HG03521 (cell line): ENCODE results near the gene KCNJ2.

Source experiments
- ATAC-seq: cut with Tn5 transposase; IDR thresholded peaks from one replicate; pipeline ENCODE4 v1.9.1; 2021; ENCODE audit warnings: mild to moderate bottlenecking, moderate library complexity; ENCODE audit not compliant: unreplicated experiment

The KCNJ2 gene

DNA sequence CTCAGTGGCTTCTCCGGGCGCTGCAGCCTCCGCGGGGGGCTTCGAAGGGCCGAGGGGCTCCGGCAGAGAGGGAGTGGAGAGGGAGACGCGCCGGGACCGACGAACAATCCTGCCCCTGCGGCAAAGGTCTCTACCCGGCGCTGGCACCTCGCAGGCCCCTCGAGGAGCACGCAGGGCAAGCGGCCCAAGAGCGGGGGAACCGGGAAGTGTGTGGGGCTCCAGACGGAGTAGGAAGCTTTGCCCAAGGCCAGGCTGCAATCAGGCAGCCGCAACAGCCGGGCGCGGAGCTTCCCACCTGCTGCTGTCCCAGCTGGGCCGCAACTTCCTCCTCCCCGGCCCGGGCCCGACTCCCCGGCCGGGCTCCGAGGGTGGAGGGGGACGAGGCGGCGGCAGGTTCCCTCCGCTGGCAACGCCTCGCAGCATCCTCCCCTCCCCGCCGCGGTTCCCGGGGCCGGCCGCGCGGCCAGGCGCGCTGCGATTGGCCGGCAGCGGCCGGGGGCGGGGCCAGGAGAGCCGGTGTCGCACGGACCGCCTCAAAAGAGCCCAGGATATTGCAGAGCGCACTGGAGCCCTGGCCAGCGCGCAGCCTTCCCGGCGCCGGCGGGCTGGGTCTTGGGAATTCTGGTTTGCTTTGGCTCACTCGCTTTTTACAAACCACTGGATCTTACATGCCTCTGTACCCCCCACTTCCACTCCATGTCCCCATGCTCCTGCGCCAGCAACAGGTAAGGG is at the start of gene KCNJ2:
KCNJ2 (plus strand) TSS at position 556 of the 732 bp plus-strand sequence. CDS start 5,508 bp downstream, outside the sequence.
- peak; percentile 100 for ATAC-seq

DNA sequence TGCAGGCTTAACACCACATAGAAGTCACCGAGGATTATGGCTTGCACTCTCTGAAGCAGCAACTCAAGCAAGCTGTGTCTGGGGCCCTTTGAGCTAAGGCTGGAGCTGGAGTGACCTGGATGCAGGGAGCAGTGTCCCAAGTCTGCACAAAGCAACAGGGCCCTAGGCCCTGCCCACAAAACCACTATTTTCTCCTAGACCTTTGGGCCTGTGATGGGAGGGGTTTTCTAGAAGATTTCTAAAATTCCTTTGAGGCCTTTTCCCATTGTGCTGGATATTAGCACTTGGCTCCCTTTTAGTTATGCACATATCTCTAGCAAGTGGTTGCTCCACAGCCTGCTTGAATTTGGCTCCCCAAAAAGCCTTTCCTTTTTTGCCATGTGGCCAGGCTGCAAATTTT is 49.8 kb upstream of the KCNJ2 start:
- ATAC-seq = no peak

DNA sequence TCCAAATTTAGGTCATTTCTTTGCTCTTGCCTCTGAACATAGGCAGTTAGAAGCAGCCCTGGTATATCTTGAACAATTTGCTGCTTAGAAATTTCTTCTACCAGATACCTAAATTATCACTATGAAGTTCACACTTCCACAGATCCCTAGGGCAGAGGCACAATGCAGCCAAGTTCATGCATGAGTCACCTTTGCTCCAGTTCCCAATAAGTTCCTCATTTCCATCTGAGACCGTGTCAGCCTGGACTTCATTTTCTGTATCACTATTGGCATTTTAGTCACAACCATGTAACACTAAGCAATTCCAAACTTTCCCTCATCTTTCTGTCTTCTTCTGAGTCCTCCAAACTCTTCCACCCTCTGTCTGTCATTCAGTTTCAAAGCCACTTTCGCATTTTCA is 49.3 kb upstream of the KCNJ2 start:
- ATAC-seq = no peak

DNA sequence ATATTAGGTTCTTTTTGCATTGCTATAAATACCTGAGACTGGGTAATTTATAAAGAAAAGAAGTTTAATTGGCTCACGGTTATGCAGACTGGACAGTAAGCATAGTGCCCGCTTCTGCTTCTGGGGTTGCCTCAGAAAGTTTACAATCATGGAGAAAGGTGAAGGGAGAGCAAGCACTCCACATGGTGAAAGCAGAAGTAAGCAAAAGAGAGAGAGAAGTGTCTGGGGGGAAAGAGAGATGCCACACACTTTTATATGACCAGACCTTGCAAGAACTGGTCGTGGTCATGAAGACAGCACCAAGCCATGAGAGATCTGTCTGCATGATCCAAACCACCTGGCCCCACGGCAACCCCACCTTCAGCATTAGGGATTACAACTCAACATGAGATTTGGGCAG is 48.9 kb upstream of the KCNJ2 start:
- no peak for ATAC-seq

DNA sequence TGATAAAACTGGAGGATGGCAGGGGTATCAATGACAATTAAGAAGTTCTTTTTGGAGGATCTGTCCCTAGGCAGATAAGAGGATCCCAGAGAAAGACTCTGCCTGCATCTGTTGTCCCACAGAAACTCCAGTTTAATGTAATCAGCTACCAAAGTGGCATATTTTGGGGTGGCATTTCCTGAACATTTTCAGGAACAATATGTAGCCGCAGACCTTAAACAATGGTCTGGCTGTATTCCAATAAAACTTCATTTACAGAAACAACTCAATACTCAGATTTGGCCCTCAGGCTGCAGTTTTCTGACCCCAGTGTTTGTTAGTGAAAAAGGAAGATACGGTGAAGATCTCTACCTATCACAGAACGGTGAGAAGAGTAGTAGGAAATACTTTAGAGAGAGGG is 48.2 kb upstream of the KCNJ2 start:
- ATAC-seq = no peak

DNA sequence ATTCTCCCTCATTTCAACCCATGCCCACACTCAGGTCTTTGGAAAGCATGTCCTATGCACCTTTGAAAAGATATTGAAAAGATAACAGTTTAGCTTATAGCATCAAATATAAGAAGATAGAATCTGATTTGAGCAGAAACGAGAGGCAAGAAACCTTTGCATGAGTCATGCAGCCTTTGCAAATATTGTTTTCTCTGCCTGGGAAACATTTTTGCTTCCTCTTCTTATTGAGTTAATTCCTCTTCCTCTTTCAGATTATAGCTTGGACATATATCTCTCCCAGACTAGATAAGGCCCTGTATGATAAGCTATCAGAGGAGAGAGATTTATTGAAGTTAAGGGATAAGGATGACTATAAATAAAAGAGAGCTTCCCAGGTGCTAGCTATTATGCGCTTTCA is 46.1 kb upstream of the KCNJ2 start:
- no peak for ATAC-seq

DNA sequence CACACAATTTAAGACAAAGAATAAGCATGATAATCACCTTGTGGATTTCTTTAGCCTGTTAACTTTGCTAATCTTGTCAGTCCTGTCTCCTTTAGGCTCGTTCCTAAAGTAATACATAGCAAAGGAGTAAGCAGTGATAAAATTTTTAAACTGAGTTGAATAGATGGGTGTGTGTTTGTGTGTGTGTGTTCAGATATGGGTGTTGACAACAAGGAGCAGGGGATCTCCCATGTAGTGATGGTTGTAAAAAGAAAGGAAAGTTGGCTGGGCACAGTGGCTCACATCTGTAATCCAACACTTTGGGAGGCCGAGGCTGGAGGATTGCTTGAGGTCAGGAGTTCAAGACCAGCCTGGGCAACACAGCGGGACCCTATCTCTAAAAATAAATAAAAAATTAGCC is 44.6 kb upstream of the KCNJ2 start:
- no peak for ATAC-seq

DNA sequence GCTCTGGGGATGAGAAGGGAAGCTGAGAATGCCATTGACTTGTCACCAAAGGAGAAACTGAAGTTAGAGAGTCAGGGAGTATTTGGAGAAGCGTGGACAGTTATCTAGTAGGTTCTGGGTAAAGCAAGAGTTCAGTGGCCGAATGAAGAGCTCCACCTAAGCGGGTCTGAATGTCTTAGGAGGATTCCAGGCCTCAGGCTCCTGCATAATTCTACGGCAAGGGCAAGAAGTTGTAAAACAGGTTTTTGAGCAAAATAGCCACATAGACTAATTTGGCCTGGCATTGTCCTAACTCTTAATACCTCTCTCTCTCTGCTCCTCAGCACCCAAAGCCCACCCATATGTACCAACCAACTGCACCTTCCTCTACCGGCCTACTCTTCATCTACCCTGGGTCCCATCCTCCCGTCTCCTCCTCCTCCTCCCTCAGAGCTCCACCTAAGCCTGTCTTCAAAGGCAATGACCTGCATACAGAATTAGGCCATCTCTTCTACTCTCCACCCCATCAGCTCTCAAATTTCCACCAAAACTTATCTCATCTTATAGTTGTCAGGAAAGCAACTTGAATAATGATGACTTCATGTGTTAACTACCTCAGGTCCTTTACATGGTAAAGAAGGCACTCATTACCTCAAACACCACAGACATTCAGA is 42.0 kb upstream of the KCNJ2 start:
- no peak for ATAC-seq

DNA sequence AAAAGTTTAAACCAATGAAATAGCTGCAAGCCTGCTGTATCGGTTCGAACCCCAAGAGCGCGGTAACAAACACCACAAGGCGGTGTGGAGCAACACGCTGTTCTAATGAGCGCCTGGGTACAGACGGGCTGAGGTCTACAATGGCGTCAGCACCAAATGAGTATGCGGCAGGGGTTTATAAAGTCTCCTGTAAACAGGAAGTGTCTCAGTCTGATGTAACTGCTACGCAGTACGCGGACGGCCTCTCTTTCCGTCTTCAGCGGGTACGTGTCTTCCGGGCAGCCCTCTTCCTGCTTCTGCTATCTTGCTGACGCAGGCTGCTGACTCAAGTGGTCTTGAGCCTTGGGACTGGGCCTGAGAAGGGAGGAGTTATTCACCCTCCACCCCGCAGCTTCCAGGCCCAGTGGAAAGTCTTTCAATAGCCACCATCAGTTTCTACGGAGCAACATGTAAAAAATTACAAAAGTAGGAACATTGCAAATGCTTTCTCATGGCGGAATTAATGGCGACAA is 40.5 kb upstream of the KCNJ2 start:
- ATAC-seq = no peak

DNA sequence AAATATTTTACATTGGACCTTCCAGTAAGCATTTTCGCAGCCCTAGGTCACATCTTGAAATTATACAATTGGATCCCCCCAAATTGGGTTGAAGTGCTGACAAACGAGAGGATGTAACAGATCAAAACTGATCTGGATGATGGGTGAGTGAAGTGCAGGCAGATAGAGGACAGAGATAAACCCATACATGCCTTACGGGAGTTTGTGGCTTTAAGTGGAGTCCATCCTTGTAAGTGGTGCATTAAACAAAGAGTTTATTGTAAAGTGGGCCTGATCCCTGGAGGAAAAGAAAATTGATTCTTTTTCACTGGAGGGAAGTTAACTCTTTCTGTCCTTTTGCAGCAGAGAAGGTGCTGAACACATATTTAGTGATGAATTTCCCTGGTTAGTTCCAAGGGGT is 39.0 kb upstream of the KCNJ2 start:
- ATAC-seq = no peak

DNA sequence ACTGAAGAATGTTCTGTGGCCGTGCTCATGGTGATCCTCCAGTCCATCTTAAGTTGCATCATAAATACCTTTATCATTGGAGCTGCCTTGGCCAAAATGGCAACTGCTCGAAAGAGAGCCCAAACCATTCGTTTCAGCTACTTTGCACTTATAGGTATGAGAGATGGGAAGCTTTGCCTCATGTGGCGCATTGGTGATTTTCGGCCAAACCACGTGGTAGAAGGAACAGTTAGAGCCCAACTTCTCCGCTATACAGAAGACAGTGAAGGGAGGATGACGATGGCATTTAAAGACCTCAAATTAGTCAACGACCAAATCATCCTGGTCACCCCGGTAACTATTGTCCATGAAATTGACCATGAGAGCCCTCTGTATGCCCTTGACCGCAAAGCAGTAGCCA is 36.8 kb upstream of the KCNJ2 start:
- ATAC-seq = no peak

DNA sequence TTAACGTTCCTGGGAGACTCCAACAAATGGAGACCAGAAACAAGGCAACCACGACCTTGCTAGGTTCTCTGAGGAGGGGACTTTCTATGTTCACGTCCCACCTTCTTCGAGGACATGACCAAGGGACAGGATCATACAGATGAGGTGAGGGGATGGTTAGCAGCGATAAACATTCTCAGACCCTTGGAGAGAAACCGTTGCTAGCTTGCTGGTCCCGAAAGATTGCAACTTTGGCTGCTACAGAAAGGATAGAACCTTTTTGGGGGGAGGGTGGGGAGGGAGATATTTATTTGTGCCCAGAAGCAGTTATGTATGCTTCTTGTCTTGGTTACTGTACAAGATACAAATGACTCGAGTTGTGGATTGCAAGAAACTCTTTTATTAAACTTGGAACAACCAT is 35.3 kb upstream of the KCNJ2 start:
- ATAC-seq = no peak

DNA sequence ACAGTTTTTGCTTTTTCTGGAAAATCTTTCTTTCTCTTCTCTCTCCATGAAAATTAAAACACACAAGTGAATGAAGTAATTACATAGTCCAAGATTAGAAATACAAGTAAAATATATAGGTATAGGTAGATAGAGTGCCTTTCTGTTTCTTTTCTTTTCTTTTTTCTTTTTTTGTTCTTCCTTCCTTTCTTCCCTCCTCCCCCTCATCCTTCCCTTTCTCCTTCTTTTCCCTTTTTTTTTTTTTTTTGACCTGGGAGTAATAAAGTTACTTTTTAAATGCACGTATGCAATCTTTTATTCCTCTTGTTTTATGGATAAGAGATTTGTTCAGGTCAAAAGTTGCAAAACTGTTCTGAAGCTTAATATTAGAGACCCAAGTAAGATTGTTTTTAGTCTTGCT is 34.6 kb upstream of the KCNJ2 start:
- no peak for ATAC-seq

DNA sequence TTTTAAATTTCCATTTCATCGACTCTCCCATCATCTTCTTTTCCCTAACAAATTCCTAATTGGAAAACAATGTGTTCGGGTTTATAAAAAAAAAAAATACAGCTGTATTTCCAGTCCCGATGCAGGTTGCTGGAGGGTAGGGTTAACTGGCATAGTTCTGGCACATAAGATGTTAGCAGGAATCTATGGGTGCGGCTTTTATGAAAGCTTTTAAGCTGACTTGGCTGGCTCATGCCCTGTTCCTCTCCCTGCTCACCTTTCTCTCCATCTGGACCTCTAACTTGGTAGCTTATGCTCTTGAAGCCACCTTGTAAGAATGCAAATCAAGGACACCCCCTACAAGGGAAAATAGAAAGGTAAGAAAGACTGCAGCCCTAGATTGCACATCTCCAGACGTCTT is 33.2 kb upstream of the KCNJ2 start:
- no peak for ATAC-seq

DNA sequence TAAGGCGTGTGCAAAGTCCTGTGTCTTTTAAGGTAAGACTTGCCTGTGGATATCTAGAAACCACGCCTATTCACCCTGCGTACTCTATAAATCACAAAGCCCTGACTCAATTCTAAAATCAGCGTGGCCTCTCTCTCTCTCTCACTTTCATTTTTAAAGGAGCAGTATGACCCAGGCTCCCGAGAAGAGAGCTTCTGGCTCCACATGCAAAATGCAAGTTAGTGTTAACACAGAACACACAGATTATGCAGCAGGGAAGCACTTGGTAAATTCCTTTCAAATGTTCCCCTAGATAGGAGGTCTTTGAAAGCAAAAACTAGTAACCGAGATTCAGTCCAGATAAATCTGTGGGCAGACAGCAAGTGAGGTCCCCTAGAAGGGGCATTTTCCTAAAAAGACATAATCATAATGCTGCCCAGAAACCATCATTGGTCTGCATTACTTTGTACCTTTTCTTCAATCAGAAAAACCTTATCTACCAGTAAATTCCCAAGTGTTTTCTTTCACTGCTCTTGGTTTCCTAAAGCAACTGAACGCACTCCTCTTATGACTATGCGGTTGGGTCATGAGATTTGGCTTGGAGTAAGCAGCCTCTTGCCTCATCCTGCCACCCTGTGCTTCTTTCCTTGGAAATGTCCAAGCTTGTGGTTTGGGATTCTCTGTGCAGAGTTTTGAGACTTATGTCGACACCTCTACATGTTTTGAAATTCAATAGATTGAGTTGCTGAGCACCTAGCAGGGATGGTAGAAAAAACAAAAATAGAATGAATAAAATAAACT is 31.7 kb upstream of the KCNJ2 start:
- peak; percentile 98 for ATAC-seq

DNA sequence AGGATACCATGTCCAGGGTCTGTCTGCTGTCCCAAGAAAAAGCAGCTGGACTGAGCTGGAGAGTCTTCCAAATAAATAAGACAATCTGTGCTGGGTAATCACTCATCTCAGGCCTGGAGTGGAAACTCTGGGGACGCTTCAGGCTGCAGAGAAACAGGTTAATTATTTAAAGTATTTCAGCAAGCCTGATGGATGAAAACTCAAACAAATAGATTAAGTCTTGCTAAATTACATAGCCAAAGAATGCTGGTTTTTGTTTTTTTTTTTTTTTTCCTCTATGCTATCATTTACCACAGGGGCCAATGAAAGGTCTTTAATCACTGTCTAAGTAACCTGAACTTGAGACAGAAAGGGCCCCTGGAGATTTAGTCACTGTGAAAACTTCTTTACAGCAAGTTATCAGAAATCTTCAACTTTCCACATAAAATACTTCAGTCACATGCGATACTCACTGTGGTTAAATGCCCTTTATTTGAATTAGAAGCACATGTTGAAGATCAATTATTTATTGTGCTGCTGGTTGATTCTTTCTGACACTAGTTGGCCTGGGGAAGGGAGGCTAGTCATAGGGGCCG is 31.0 kb upstream of the KCNJ2 start:
- ATAC-seq = no peak

DNA sequence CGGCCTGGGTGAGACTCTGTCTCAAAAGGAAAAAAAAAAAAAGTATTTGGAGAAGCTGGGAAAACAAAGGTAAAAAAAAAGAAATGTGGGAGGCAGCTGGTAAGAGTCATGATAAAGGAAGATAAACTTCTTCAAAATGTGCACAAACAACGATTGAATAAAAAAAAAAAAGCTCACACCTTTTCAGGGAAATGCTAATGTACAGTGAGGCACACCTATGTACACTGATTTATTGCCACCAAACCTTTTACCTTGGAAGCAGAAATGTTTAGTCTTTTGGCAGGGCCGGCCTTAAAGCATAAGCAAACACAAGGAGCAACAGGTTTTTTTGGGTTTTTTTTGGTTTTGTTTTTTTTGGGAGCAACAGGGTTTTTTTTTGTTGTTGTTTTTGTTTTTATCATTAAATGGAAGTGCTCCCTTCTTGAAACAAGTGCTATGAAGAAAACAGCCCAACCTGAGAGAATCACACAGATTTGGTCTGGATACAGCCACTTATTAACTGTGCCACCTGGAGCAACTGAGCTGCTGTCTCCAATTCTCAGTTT is 29.8 kb upstream of the KCNJ2 start:
- ATAC-seq = no peak

DNA sequence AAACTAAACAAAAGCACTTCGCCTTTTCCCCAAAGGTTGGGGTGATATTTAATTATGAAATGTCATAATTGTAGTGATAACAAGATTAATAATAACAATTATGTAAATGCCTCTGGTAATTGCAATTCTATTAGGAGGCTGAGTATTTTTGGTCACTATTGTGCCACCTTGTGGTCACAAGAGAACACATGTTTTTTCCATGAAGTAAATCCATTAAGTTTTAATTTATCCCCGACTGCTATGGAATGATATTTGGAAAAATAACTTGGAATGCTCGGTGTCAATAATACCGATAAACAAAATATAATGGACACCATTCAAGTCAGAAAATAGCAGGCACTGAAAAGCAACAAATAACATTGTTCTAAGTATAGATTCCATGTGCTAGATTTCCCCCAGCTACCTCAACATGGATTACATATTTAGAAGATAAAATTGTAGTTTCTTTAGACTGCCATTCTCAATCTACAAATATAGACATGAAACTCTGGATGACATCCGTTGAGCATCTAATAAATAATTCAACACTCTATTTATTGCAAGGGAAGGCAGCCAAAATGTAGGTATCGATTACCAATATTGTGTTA is 25.0 kb upstream of the KCNJ2 start:
- ATAC-seq = no peak

DNA sequence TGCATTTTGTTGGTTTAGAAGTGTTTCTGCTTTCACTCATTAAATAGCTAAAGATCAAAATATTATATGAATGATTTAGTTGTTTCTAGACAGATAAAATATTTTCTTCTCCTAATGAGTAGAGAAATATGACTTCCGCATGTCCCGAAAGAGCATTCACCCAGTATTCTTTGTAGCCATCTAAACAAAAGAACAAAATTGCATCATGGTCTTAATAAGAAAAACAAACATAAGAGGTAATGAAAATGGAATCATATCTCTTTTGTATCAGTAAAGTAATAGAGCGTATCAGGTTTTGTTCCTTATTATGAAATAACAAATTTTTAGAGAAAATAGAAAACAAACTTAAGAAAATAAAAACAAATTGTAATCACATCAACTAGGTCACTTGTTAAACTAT is 16.1 kb upstream of the KCNJ2 start:
- no peak for ATAC-seq

DNA sequence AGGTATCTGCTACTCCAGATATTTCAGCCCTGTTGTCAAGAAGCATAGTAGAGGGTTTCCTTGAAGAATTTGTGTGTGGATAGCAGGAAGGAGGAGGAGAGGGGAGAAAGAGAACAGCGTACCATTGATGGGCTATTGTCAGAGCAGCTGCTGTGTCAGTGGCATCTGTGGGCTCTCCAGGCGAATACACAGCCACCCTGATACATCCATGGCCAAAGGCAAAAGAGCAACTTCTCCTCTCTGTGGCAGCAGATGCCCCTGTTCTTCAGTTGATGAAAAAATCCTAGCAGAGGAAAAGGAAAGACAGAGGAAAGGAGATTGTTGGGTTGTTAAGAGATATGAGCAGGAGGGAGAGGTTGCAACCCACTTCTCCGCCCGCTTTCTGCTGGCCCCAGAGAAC is 12.2 kb upstream of the KCNJ2 start:
- no peak for ATAC-seq

DNA sequence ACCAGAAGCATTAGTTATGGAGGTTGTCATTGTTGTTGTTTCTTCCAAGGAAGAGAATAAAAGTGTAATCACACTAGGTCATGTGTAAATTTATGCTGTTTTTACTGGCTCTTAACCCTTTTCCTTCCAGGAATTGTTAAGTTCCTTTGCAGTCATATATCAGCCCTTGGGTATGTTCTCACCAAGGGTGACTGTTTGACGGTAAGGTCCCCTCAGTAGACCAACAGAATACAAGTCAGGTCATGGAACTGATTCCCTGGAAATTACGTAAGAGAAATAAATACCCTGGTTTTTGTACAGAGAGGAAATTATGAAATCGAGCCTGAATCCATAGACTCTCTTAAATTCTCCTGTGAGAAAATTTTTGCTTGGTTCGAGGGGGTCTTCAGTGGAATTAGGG is 11.2 kb upstream of the KCNJ2 start:
- ATAC-seq = no peak
